ENCODE measurements around the gene THEMIS.

The THEMIS gene

DNA sequence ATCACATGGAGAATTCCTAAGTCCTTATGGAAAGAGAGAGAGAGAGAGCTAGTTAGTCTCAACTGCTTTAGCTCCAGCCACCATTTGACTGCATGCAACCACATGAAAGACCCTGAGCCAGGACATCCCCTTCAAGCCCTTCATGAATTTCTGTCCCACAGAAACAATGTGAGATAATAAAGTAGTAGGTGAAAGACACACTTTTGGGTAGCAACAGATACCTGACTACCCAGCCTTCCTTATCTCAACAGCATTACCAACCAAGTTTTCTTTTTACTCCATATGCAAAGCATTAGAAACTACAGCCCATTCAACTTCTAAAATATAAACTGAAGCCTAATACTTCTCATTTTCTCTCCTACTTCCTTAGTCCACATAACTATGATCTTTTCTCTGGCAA lies 23.2 kb upstream of the THEMIS start:
- H3K27ac ChIP-seq (ENCODE audit: poor library complexity, severe bottlenecking) = no peak overlapping the region

GRCh38 chr6:127923135-127923534 lies 22.3 kb upstream of the THEMIS start:
- ATAC-seq (ENCODE audit: low read depth) (no peak), DNase-seq (ENCODE audit: low spot score) (no peak)
- no peaks in the 10 kb centered on the region for H3K36me3 ChIP-seq (ENCODE audit: low read depth)
- no peak overlapping the region for H3K27ac ChIP-seq (ENCODE audit: poor library complexity, severe bottlenecking)
- H3K4me1 ChIP-seq (ENCODE audit: insufficient read depth, poor library complexity, severe bottlenecking) = no peaks in the 10 kb centered on the region
- no peak for TF ChIP-seq CTCF (IDR thresholded peaks at IDR 0.05; ENCODE audit: poor library complexity, severe bottlenecking)
- no peak overlapping the region for H3K4me3 ChIP-seq (ENCODE audit: severe bottlenecking)
- no peaks in the 10 kb centered on the region for H3K9me3 ChIP-seq (ENCODE audit: severe bottlenecking)
- no peaks in the 10 kb centered on the region for H3K27me3 ChIP-seq (ENCODE audit: insufficient read depth, poor library complexity, severe bottlenecking)

More for the DNA sequence above, 23.2 kb upstream of the THEMIS start:
- no peak for DNase-seq (ENCODE audit: low spot score)
- Histone ChIP-seq H3K4me3 (ENCODE audit: severe bottlenecking) (no peak overlapping the region), H3K27me3 (ENCODE audit: insufficient read depth, poor library complexity, severe bottlenecking) (no peaks in the 10 kb centered on the region), H3K9me3 (ENCODE audit: severe bottlenecking) (no peaks in the 10 kb centered on the region), H3K4me1 (ENCODE audit: insufficient read depth, poor library complexity, severe bottlenecking) (no peaks in the 10 kb centered on the region), H3K36me3 (ENCODE audit: low read depth) (no peaks in the 10 kb centered on the region)
- TF ChIP-seq CTCF (IDR thresholded peaks at IDR 0.05; ENCODE audit: poor library complexity, severe bottlenecking) = no peak
- no peak for ATAC-seq (ENCODE audit: low read depth)

- no peak for ATAC-seq (ENCODE audit: low read depth)
- Histone ChIP-seq H3K4me1 (ENCODE audit: insufficient read depth, poor library complexity, severe bottlenecking) (no peaks in the 10 kb centered on the region), H3K27me3 (ENCODE audit: insufficient read depth, poor library complexity, severe bottlenecking) (no peaks in the 10 kb centered on the region), H3K27ac (ENCODE audit: poor library complexity, severe bottlenecking) (no peak overlapping the region), H3K4me3 (ENCODE audit: severe bottlenecking) (no peak overlapping the region), H3K36me3 (ENCODE audit: low read depth) (no peaks in the 10 kb centered on the region), H3K9me3 (ENCODE audit: severe bottlenecking) (no peaks in the 10 kb centered on the region)
- TF ChIP-seq CTCF (IDR thresholded peaks at IDR 0.05; ENCODE audit: poor library complexity, severe bottlenecking) = no peak
- no peak for DNase-seq (ENCODE audit: low spot score)
These were observed 21.1 kb upstream of the THEMIS start for GRCh38 chr6:127921982-127922381.

GRCh38 chr6:127920804-127921203 lies 19.9 kb upstream of the THEMIS start:
- H3K36me3 ChIP-seq (ENCODE audit: low read depth) = no peaks in the 10 kb centered on the region
- no peak overlapping the region for H3K27ac ChIP-seq (ENCODE audit: poor library complexity, severe bottlenecking)
- no peak overlapping the region for H3K4me3 ChIP-seq (ENCODE audit: severe bottlenecking)
- ATAC-seq (ENCODE audit: low read depth) = no peak
- H3K27me3 ChIP-seq (ENCODE audit: insufficient read depth, poor library complexity, severe bottlenecking) = no peaks in the 10 kb centered on the region
- H3K9me3 ChIP-seq (ENCODE audit: severe bottlenecking) = no peaks in the 10 kb centered on the region
- no peak for TF ChIP-seq CTCF (IDR thresholded peaks at IDR 0.05; ENCODE audit: poor library complexity, severe bottlenecking)
- DNase-seq (ENCODE audit: low spot score) = no peak
- no peaks in the 10 kb centered on the region for H3K4me1 ChIP-seq (ENCODE audit: insufficient read depth, poor library complexity, severe bottlenecking)

- TF ChIP-seq CTCF (IDR thresholded peaks at IDR 0.05; ENCODE audit: poor library complexity, severe bottlenecking) = no peak
- DNase-seq (ENCODE audit: low spot score) = no peak
- H3K27me3 ChIP-seq (ENCODE audit: insufficient read depth, poor library complexity, severe bottlenecking) = no peaks in the 10 kb centered on the region
- no peaks in the 10 kb centered on the region for H3K9me3 ChIP-seq (ENCODE audit: severe bottlenecking)
- ATAC-seq (ENCODE audit: low read depth) = no peak
- H3K27ac ChIP-seq (ENCODE audit: poor library complexity, severe bottlenecking) = no peak overlapping the region
- no peak overlapping the region for H3K4me3 ChIP-seq (ENCODE audit: severe bottlenecking)
- H3K4me1 ChIP-seq (ENCODE audit: insufficient read depth, poor library complexity, severe bottlenecking) = no peaks in the 10 kb centered on the region
- H3K36me3 ChIP-seq (ENCODE audit: low read depth) = no peaks in the 10 kb centered on the region
These were observed 17.9 kb upstream of the THEMIS start for GRCh38 chr6:127918506-127919427.
